HCT116 (cell line): ENCODE measurements around the gene ZFR. TPM values are rescaled to one million over a fixed set of nuclear protein-coding genes. Genes with fewer than 3 reads are reported as not detected.

Source experiments
- ATAC-seq: fragments of 200-7000 bp; cut with Tn5 transposase; 2 replicates; pipeline ENCODE4 v1.9.1; 2020; ENCODE audit warnings: mild to moderate bottlenecking, moderate library complexity
- BruUV-seq: library from RNA; stranded (reverse); fragments of 400-500 nt; replicated peaks from 2 replicates; lab custom pipeline; 2021; lab: Mats Ljungman, UMichigan
- CTCF ChIA-PET: fragments of 300-600 bp; sonication (Branson Sonifier 250); formaldehyde crosslinking; loops from one replicate; lab custom pipeline; 2021; ENCODE audit warnings: antibody characterized with exemption; lab: Charles Lee
- POLR2A ChIA-PET: fragments of 300-600, 350-600 bp; sonication (Branson Sonifier 250); formaldehyde crosslinking; loops from one replicate; lab custom pipeline; 2021; ENCODE audit warnings: antibody characterized with exemption; lab: Charles Lee
- RAD21 ChIA-PET, 2 experiments: fragments of 300-600 bp; sonication (Branson Sonifier 250); formaldehyde crosslinking; loops; one replicate each; lab custom pipeline; 2023; ENCODE audit warnings: low total read pairs in 2 of 2; ENCODE audit not compliant: uncharacterized antibody in 2 of 2, unreplicated experiment in 2 of 2, low non-redundant PET in 1 of 2; lab: Charles Lee
- DNase-seq: peaks from one replicate; pipeline ENCODE4 v3.0.0-alpha.2; 2010; ENCODE audit warnings: low read depth, low spot score
- H2AFZ ChIP-seq: fragments of 200-600 bp; shearing (Covaris generic), sonication (generic); 2 replicates; pipeline ENCODE4 v1.6.1; 2017; ENCODE audit warnings: low read depth, mixed run types, mixed read lengths, antibody characterized with exemption, low read length; ENCODE audit not compliant: poor library complexity, severe bottlenecking
- H3K27ac ChIP-seq: 2 replicates; pipeline ENCODE4 v1.5.1; 2012; ENCODE audit warnings: low read depth, low read length
- H3K27me3 ChIP-seq: fragments of 200-600 bp; sonication (generic); 2 replicates; pipeline ENCODE4 v1.6.1; 2016; ENCODE audit warnings: mixed run types, low read length, mixed read lengths; ENCODE audit not compliant: insufficient read depth
- H3K36me3 ChIP-seq, 2 experiments: fragments of 200-500 bp in 1 of 2; fragments of 200-600 bp in 1 of 2; sonication (Bioruptor generic) in 1 of 2; sonication (generic) in 1 of 2; 2 replicates each; pipeline versions ENCODE4 v1.5.1 to v1.6.1; 2014 to 2016; ENCODE audit warnings: low read length in 2 of 2, inconsistent platforms in 1 of 2, mixed read lengths in 1 of 2, mixed run types in 1 of 2; ENCODE audit not compliant: insufficient read depth in 2 of 2, control insufficient read depth in 1 of 2
- H3K4me1 ChIP-seq, 2 experiments: fragments of 200-600 bp in 1 of 2; sonication (generic) in 1 of 2; 2 replicates each; pipeline versions ENCODE4 v1.5.1 to v1.6.1; 2012 to 2017; ENCODE audit warnings: low read length in 2 of 2, inconsistent platforms in 1 of 2, mild to moderate bottlenecking in 1 of 2, mixed read lengths in 1 of 2, mixed run types in 1 of 2, moderate library complexity in 1 of 2; ENCODE audit not compliant: insufficient read depth in 2 of 2, control insufficient read depth in 1 of 2
- H3K4me2 ChIP-seq: fragments of 200-600 bp; sonication (generic); 2 replicates; pipeline ENCODE4 v1.6.1; 2017; ENCODE audit warnings: mixed run types, low read length, mixed read lengths
- H3K4me3 ChIP-seq, 2 experiments: fragments of 200-600 bp in 1 of 2; sonication (generic) in 1 of 2; replicated peaks in 1 of 2; 2 replicates each; pipeline ENCODE4 v1.5.1; 2011 to 2016; ENCODE audit warnings: low read length in 2 of 2, control low read depth in 1 of 2, low read depth in 1 of 2, mild to moderate bottlenecking in 1 of 2, mixed read lengths in 1 of 2, mixed run types in 1 of 2
- H3K79me2 ChIP-seq: fragments of 200-600 bp; sonication (generic); 2 replicates; pipeline ENCODE4 v1.6.1; 2017; ENCODE audit warnings: mild to moderate bottlenecking, mixed run types, low read length, moderate library complexity, mixed read lengths; ENCODE audit not compliant: insufficient read depth
- H3K9ac ChIP-seq: fragments of 200-600 bp; sonication (generic); 2 replicates; pipeline ENCODE4 v1.6.1; 2016; ENCODE audit warnings: low read length, mixed read lengths
- H3K9me2 ChIP-seq: fragments of 200-600 bp; sonication (generic), shearing (Covaris generic); 2 replicates; pipeline ENCODE4 v1.6.1; 2017; ENCODE audit warnings: mixed run types, mild to moderate bottlenecking, moderate library complexity; ENCODE audit not compliant: insufficient read depth
- H3K9me3 ChIP-seq, 2 experiments: fragments of 200-500 bp in 1 of 2; fragments of 200-600 bp in 1 of 2; sonication (Bioruptor generic) in 1 of 2; sonication (generic) in 1 of 2; 2 replicates each; pipeline ENCODE4 v1.6.1; 2014 to 2017; ENCODE audit warnings: low read length in 2 of 2, mixed read lengths in 2 of 2, inconsistent platforms in 1 of 2, low read depth in 1 of 2, mild to moderate bottlenecking in 1 of 2, mixed run types in 1 of 2, moderate library complexity in 1 of 2; ENCODE audit not compliant: control insufficient read depth in 1 of 2, insufficient read depth in 1 of 2
- H4K20me1 ChIP-seq: fragments of 200-600 bp; sonication (generic), shearing (Covaris generic); 2 replicates; pipeline ENCODE4 v1.6.1; 2017; ENCODE audit warnings: mixed run types, mild to moderate bottlenecking, moderate library complexity; ENCODE audit not compliant: insufficient read depth
- ATF3 ChIP-seq: IDR thresholded peaks from 2 replicates; pipeline ENCODE4 v1.6.1; 2012
- CBX3 ChIP-seq: IDR thresholded peaks from 2 replicates; pipeline ENCODE4 v1.6.1; 2012; ENCODE audit warnings: low read depth
- CEBPB ChIP-seq: IDR thresholded peaks from 2 replicates; pipeline ENCODE4 v1.6.1; 2012; ENCODE audit warnings: low read depth
- EGR1 ChIP-seq: IDR thresholded peaks from 2 replicates; pipeline ENCODE4 v1.6.1; 2012; ENCODE audit warnings: low read depth
- ELF1 ChIP-seq: IDR thresholded peaks from 2 replicates; pipeline ENCODE4 v1.6.1; 2012; ENCODE audit warnings: low read depth, borderline replicate concordance
- FOSL1 ChIP-seq: IDR thresholded peaks from 2 replicates; pipeline ENCODE4 v1.6.1; 2012; ENCODE audit warnings: low read depth
- JUND ChIP-seq: IDR thresholded peaks from 2 replicates; pipeline ENCODE4 v1.6.1; 2012
- MAX ChIP-seq: IDR thresholded peaks from 2 replicates; pipeline ENCODE4 v1.6.1; 2012
- POLR2A ChIP-seq: IDR thresholded peaks from 2 replicates; pipeline ENCODE4 v1.7.0; 2011; ENCODE audit warnings: borderline replicate concordance; ENCODE audit not compliant: insufficient read depth, insufficient read length; ENCODE audit errors: extremely low read depth
- REST ChIP-seq: IDR thresholded peaks from 2 replicates; pipeline ENCODE4 v1.6.1; 2012; ENCODE audit warnings: low read depth
- SIN3A ChIP-seq: IDR thresholded peaks from 2 replicates; pipeline ENCODE4 v1.6.1; 2012; ENCODE audit warnings: low read depth
- SRF ChIP-seq: IDR thresholded peaks from 2 replicates; pipeline ENCODE4 v1.6.1; 2012; ENCODE audit warnings: low read depth
- TCF7L2 ChIP-seq: IDR thresholded peaks from 2 replicates; pipeline ENCODE4 v1.7.0; 2011; ENCODE audit warnings: borderline replicate concordance, inconsistent platforms; ENCODE audit not compliant: insufficient read depth, insufficient read length; ENCODE audit errors: extremely low read depth
- ZBTB33 ChIP-seq: IDR thresholded peaks from 2 replicates; pipeline ENCODE4 v1.6.1; 2011; ENCODE audit warnings: mild to moderate bottlenecking, low read length, moderate library complexity; ENCODE audit not compliant: insufficient replicate concordance; ENCODE audit errors: extremely low read depth
- ZFX ChIP-seq: fragments of 450-650 bp; IDR thresholded peaks from 2 replicates; pipeline ENCODE4 v1.6.1; 2017
- intact Hi-C: fragments of 100-400 bp; cut with micrococcal nuclease; formaldehyde crosslinking; loops from 2 replicates; pipeline ENCODE4 v1.10.0; 2022
- total RNA-seq: library from RNA; stranded (reverse); gene quantifications from one replicate; pipeline ENCODE4 v1.2.1, GENCODE V29; 2021; ENCODE audit not compliant: unreplicated experiment

Gene ZFR
- total RNA-seq, 1 experiment from 2014 or later, result 65.7 TPM

- Histone ChIP-seq H3K4me2 (no peak overlapping the region), H3K4me3 (no peak overlapping the region), H3K27me3 (no peaks in the 10 kb centered on the region), H3K9me3 (no peaks in the 10 kb centered on the region), H3K36me3 (peaks cover 45 to 56% of the 10 kb centered on the region in 2 experiments), H3K4me1 (no peaks in the 10 kb centered on the region), H3K9ac (no peak overlapping the region), H2AFZ (no peak overlapping the region)
- no TSS peak for BruUV-seq
- no peak for DNase-seq
- RAD21 ChIA-PET, result no interaction called here
- CTCF ChIA-PET, result interaction anchor here (1.1 kb wide), 1 partner anchor 206 kb away, joined by 3 read pairs; no protein-coding TSS in a partner anchor
- POLR2A ChIA-PET, result no interaction called here
- intact Hi-C loops, result loop anchor here (5.0 kb wide), 1 partner anchor 34 kb away; no protein-coding TSS in a partner anchor
- TF ChIP-seq JUND (no peak), ELF1 (no peak), MAX (no peak), CEBPB (no peak), REST (no peak), EGR1 (no peak), ZBTB33 (no peak), SRF (no peak), SIN3A (no peak), FOSL1 (no peak), ZFX (no peak), POLR2A (no peak), ATF3 (no peak), CBX3 (no peak), TCF7L2 (no peak)
- TF ChIP-seq, all 23 proteins: peak for 0
- Histone ChIP-seq H3K79me2 (no peaks in the 10 kb centered on the region), H4K20me1 (0 out of 2 replicates have a peak, but pooled peaks cover 9% of the 10 kb centered on the region), H3K9me2 (no peaks in the 10 kb centered on the region), H3K27ac (no peak overlapping the region)
- ATAC-seq, result no peak
Observed at GRCh38 chr5:32383586-32383985, 61.0 kb downstream of the ZFR start.
